Sciatic nerve (tissue), 2 donors: ENCODE measurements around the gene OR5T3. TPM values are rescaled to one million over a fixed set of nuclear protein-coding genes. Genes with fewer than 3 reads are reported as not detected.
"Not testable (repeated sequence)": the region's sequence is repeated elsewhere in the genome, so short reads cannot be mapped to it uniquely, and the experiment has no call there.

Experiments
- ATAC-seq: fragments of 200-7000 bp; cut with Tn5 transposase; one replicate; pipeline ENCODE4 v1.9.1; 2020; ENCODE audit warnings: mild to moderate bottlenecking, moderate library complexity
- DNase-seq: peaks from one replicate; pipeline ENCODE4 v3.0.0-alpha.2; 2020; ENCODE audit warnings: low spot score
- intact Hi-C: fragments of 100-400 bp; cut with DNase I; formaldehyde crosslinking; loops from one replicate; pipeline ENCODE4 v1.14.2; 2022
- total RNA-seq: library from RNA; stranded (reverse); fragmentation: NEBNext Ultra II Directional; extraction: Animal tissue kit (Norgen Biotek cat#: 25700); gene quantifications from one replicate; pipeline ENCODE4 v1.2.1, GENCODE V29; 2021
- donor health status: DM: no; HTN: no; CAD: no.
- donor health status: DM: no; HTN: no; CAD: no.

OR5T3 gene
- total RNA-seq, result not detected

DNA sequence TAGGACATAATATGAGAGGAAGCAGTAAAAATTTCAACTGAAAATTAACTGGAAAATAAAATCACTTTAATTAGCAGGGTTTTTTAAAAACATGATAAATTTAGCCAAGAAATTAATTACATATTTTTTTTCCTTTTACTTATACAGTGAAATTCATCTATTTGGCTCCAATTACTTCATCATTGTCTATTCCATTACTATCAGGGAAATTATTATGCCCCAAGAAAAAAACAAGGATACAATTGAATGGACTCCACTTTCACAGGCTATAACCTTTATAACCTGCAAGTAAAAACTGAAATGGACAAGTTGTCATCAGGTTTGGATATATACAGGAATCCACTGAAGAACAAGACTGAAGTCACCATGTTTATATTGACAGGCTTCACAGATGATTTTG lies at the start of gene OR5T3:
OR5T3 (plus strand) TSS at position 301 of the 400 bp plus-strand sequence; CDS start at position 301, 0 bp downstream.
- ATAC-seq (no peak), DNase-seq (no peak)
- intact Hi-C loops, result no loop called here

DNA sequence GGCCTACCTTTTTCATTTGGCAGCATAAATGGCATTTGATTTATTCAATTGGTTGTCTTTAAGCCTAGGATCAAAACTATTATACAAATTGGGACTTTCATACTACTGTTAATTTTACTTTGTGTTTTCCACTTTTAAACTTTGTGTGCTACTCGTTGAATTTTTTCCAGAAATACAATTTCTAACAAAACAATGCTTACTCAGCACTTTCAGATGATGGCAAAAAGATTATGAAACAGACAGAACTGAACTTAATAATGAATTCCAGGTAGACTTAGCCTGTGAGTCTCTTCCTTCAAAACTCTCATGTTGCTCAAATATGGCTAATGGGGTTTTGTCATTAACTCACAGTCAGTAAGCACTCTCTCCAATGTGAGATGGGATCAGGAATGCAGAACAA lies 44.3 kb upstream of the OR5T3 start:
- no peak for ATAC-seq
- intact Hi-C loops, result no loop called here
- no peak for DNase-seq

DNA sequence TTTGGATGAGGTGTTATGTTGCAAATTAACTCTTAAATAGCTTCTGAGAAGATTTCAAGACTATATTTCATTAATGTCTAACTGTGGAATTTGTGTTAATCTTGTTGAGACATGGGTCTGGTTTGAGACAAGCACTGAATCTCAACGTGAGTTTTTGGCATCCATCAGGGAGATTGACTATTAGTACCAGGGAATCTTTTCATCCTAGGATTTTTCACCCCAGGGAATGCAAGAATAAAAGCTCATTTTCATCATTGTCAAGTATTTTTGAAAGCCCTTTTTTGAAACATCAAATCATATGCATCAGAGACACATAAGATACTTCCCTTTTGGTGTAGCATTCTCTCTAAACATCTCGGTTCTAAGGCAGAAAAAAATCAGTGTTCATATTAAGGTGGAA lies 37.5 kb upstream of the OR5T3 start:
- ATAC-seq (no peak), DNase-seq (no peak)
- intact Hi-C loops, result no loop called here

DNA sequence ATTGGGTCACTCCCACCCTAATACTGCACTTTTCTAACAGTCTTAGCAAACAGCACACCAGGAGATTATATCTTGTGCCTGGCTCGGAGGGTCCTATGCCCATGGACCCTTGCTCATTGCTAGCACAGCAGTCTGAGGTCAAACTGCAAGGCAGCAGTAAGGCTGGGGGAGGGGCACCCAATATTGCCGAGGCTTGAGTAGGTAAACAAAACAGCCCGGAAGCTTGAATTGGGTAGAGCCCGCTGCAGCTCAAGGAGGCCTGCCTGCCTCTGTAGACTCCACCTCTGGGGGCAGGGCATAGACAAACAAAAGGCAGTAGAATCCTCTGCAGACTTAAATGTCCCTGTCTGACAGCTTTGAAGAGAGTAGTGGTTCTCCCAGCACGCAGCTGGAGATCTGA lies 32.3 kb upstream of the OR5T3 start:
- DNase-seq, intact Hi-C loops, ATAC-seq: not testable (repeated sequence)

DNA sequence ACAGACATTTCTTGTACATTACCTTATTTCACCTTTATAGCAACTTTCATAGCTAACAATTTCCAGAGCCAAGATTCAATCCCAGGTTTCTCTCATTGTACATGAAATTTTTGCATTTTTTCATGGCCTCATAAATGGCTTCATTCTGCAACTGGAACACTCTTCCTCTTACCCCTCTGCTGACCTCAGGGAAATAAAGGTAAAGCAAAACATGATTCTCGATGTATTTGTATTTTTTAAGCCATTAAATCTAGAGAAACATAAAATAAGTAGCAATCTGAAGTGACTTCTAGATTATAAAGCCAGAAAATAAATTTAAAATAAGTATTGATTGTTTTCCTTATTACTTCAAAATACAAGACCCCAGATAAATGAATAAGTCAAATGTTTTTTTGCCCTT lies 17.9 kb upstream of the OR5T3 start, which contains the start of gene OR5T2:
OR5T2 (minus strand) TSS at position 101 of the 400 bp plus-strand sequence. CDS start 1,193 bp downstream, outside the sequence.
- ATAC-seq (no peak), DNase-seq (no peak)
- intact Hi-C loops, result no loop called here

DNA sequence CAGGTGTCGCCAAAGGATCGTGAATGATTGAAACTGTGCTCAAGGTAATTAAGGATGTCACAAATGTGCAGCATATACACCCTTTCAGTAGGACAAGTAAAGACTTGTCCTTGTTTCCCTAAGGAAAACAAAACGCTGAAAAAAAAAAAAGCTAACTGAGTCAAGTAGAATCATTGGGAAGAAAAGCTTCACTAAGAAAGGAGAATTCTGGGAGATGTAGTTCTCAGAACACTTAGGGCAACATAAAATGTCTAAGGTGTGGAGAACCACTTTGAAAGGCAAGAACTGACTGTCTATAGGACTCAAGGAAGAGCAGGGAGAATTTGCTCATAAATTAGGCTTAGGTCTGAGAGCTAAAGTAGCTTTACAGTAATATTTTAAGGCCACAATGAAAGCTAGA lies 19.0 kb downstream of the OR5T3 start:
- intact Hi-C loops, result no loop called here
- DNase-seq (no peak), ATAC-seq (no peak)

DNA sequence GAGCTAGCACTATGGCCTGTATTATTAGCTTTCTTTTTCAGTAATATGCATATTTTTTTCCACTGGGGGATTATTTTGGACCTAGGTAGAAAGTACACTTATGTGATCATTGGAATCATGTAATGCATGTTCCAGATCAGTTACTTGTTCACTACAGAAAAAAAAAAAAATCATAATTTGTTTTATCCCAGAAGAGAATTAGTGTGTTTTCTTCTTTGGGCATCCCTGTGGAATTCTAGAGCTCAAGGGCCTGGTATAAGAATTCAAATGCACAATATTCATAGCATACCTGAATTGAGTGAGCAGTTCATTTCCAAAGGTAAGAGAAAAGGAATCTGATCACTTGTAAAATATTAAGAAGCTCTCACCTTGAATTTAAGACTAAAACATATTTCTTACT lies 21.8 kb downstream of the OR5T3 start, which contains the start of gene OR5T1:
OR5T1 (plus strand) TSS at position 301 of the 400 bp plus-strand sequence. CDS start 1,485 bp downstream, outside the sequence.
- no peak for DNase-seq
- intact Hi-C loops, result no loop called here
- no peak for ATAC-seq

DNA sequence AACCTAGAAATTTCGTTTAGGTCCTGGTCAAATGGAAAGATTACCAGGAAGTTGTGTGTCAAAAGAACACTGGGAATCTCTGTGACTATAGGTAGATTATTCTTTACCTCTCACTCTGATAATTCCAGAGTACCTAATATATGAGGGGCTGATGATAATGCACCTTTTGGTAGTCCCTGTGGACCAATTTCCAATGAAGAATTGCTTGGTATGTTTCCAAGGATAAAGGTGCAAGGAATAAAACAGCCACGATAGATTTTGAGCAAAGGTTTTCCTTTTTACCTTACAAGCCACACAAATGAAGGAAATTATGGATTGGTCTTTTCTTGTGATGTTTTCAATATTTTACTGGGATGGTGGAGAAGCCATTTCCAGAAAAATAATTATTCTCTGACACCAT lies 40.1 kb downstream of the OR5T3 start, which contains the start of gene OR8H1:
OR8H1 (minus strand) TSS at position 101 of the 400 bp plus-strand sequence. CDS start 1,192 bp downstream, outside the sequence.
- DNase-seq, result no peak
- no peak for ATAC-seq
- intact Hi-C loops, result no loop called here

DNA sequence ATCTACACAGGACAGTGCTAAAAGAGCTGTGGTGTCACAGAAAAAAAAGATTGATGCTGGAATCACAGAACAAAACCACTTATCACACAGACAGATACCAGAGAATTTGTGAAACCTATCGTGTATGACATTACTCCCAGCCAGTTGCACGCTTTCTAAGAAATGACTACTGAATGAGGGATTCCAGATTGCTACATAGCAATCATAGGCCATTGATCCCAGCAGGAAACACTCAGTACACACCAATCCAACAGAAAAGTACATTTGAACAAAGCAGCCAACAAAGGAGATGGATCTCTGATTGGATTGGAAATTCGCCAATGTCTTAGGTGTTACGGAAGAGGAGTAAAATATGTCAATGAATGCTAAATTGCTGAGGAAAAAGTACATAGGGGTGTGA lies 44.8 kb downstream of the OR5T3 start:
- DNase-seq (no peak), ATAC-seq (no peak)
- intact Hi-C loops, result no loop called here

Other genes starting within 250 kb of the OR5T3 start
- not detected for gene OR5AS1, start 224.6 kb upstream of the OR5T3 start, total RNA-seq
- not detected for gene OR8I2, start 158.9 kb upstream of the OR5T3 start, total RNA-seq
- gene OR8H2, start 148.6 kb upstream of the OR5T3 start, total RNA-seq, result not detected
- not detected for gene OR8H3, start 129.9 kb upstream of the OR5T3 start, total RNA-seq
- not detected for gene OR8J3, start 112.1 kb upstream of the OR5T3 start, total RNA-seq
- not detected for gene OR8K5, start 91.9 kb upstream of the OR5T3 start, total RNA-seq
- not detected for gene OR5J2, start 75.6 kb upstream of the OR5T3 start, total RNA-seq
- not detected for gene OR5T2, start 18.0 kb upstream of the OR5T3 start, total RNA-seq
- gene OR5T1, start 21.9 kb downstream of the OR5T3 start, total RNA-seq, result not detected
- not detected for gene OR8H1, start 40.0 kb downstream of the OR5T3 start, total RNA-seq
- gene OR8K3, start 62.9 kb downstream of the OR5T3 start, total RNA-seq, result not detected
- not detected for gene OR8K1, start 93.8 kb downstream of the OR5T3 start, total RNA-seq
- not detected for gene OR8J1, start 102.0 kb downstream of the OR5T3 start, total RNA-seq
- gene OR8U1, start 123.4 kb downstream of the OR5T3 start, total RNA-seq, result not detected
- not detected for gene OR5AL1, start 160.4 kb downstream of the OR5T3 start, total RNA-seq
- not detected for gene OR5M3, start 221.1 kb downstream of the OR5T3 start, total RNA-seq
- not detected for gene OR5M8, start 239.1 kb downstream of the OR5T3 start, total RNA-seq